CD4-positive, alpha-beta T cell treated with Interleukin-12 subunit alpha and Interleukin-12 subunit beta, for 1 hour (primary cell): ENCODE results near the gene C16orf95.

Experiments
- DNase-seq: peaks from one replicate; pipeline ENCODE4 v3.0.0-alpha.2; 2020

The C16orf95 gene

DNA sequence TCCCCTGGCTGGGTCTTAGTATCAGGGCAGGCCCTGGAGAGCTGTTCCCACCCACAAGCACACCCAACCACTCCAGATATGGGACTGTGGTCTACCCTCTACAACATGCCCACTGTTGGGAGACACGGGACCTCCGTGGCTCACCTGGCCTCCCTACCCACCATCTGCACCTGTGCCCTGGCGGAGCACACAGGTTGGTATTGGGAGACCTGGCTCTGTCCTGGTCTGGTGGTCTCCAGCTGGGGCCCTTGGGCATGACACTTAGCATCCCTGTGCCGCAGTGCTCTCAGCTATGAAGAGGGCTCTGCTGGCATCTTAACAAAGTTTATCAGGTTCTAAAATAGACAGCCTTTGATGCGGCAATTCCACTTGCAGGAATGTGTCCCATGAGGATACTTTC lies 5.8 kb downstream of the C16orf95 start:
- DNase-seq: no peak

DNA sequence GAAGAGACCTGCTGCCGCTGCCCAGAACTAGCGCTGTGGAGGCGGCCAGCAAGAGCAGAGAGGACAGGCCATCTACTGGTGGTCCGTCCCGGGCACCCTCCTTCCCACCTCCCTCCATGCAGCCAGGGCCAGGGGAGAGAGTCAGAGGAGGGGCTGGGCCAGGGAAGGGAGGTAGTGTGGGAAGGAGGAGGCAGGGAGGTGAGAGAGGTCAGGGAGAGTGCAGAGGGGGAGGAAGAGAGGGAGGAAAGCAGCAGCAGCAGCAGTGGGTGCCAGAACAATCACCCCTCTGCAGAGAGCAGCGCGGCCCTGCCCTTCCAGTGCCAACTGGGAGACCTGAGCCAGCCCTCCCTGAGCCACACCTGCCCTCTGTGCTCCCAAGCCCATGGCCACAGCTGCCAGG lies 6.6 kb downstream of the C16orf95 start:
- no peak for DNase-seq

DNA sequence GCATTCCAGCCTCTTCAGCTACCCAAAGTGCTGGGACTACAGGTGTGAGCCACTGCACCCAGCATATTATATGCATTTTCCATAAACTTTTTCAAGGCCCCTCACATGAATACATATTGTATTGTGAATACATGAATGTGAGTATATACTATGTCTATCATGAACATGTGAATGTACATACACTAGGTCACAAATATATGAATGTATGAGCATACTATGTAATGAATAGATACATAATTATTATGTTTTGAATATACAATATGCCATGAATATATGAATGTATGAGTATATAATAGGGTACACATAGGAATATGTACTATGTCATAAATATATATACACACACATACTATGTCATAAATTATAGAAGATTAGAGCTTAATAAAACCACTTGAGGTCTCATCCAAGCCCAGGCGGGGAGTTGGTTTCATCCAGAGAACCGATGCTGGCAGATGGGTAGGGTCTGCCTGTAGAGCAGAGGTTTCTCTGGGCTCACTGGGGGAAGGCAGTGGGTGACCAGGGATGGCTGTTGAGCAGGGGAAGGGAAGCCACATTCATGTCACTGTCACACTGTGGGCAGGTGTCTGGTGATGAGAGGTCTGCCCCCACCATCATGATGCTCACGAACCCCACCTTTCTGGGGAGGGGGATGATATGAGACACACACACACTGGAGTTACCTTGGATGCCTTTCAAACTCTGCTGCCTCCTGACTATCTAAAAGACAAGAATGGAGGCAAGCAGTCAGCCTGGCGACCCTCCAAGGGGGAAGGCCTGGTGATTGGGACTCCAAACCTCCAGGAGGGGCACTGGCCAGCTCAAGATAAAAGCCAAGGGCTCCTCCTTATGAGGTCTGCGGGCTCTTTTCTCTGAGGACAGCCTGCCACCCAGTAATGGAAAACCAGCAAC lies 7.3 kb downstream of the C16orf95 start:
- no peak for DNase-seq

DNA sequence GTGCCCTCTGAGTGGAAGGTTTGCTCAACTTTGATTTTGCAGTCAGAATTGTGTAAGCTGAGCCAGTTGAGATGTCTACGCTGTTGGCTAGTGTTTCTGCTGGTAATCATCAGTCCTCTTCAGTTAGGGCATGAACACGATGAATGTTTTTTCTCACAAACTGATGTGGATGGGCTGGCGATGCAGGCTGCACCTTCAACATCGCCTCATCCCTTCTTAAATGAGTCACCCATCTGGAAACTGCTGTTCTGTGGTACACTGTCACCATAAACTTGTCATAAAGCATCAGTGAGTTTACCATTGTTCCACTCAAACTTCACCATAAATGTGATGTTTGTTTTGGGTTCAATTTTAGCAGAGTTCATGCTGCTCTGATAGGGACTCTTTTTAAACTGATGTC lies 8.4 kb downstream of the C16orf95 start:
- DNase-seq: no peak

DNA sequence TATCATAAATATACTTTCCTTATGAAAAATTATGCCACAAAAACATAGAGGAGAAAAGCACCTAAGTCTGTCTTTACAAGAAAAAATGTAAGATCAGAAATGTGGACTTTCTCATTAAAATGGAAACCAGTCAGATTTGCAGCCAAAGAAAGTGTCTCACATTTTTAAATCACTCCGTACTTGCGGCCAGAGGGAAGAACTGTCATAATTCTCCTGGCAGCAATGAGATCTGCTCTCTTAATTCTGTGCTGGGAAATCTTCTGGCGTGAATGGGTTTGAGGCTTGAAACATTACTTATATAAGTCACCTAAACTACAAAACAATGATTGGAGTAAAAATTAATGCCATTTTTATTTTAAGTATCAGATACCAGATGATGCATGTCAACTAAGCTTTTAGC lies 10.7 kb downstream of the C16orf95 start:
- no peak for DNase-seq

DNA sequence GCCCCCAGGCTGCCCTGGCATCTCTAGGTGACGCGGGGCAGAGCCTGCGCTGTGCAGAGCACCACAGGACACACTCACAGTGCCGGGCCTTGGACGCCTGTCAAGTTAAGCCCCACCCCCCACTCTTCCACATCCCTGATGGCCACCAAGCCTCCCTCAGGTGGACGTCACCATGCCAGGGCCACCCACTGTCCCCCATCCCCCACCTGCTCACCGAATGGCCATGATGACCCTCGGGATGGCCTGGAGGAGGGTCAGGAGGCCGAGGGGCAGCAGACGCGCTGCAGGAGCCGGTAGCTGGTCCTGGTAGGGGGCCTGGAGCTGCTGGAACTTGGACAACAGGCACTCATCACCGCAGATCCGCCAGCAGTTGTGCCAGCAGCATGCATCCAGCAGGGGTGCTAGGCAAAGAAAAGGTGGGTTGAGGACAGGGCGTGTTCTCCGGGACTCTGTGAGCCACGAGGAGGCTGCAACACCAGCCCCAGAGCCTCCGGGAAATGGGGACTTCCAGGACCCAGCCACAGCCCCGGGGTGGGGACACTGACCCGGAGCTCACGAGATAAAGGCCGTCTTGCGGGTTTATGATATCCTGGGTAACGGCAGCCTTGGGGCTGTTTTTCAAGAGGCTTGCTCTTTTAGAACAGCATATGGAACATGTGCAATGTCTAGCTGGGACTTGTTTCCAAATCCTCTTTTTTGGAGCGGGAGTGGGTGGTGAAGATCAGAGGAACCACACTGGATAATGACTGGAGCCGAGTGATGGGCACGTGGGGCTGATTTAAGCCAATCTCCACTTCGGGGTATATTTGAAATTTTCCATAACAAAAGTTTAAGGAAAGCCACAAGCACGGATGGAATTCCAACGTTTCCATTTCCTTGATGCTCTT lies 11.4 kb downstream of the C16orf95 start:
- DNase-seq: no peak

GRCh38 chr16:87304951-87305350 lies 12.2 kb downstream of the C16orf95 start:
- no peak for DNase-seq

GRCh38 chr16:87303962-87304521 lies 13.2 kb downstream of the C16orf95 start:
- no peak for DNase-seq

DNA sequence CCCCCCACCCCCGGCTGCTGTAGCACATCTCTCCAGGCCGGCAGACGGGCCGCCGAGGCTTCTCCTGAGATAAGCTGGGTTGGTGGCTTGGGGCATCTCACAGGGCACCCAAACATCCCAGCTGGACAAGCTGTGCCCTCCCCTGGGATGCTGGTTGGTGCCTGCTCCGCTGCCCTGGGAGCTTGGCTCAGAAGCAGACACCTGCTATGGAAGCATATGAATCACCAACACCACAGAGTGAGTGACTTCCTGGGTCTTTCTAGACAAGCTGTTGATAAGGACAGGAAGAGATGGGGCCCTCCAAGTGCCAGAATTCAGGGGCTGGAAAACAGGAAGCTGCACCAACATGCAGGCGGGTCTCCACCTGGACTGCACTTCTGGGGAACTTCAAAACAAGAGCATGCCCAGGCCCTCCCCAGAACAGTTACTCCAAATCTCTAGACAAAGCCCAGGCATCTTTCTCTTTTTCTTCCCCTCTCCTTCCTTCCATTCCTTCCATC lies 13.7 kb downstream of the C16orf95 start:
- no peak for DNase-seq

DNA sequence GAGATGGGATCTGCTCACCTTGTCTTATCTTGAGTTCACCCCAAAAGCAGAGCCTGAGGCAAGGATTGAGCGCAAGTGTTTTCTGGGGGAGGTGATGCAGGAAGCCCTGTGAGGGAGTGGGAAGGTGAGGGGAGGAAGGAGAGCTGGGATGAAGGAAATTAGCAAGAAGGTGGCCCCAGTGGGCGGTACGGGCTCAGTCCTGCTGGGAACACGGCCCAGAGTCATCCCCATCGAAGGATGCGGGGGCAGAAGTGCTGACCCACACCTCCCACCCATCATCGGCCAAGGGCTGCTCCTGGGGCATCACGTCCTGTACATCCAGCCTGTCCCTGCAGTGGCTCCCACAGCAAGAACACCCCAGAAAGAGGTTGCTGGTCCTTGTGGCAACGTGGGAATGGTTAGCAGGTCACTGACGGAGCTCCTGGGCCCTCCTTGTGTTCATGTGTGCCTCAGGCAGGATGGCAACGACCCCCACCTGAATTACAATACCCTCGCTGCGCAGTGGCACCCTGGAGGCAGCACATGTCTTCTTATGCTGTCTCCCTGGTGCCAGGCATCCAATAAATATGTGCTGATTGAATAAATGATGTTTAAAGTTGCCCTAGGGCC lies 18.2 kb downstream of the C16orf95 start:
- no peak for DNase-seq

DNA sequence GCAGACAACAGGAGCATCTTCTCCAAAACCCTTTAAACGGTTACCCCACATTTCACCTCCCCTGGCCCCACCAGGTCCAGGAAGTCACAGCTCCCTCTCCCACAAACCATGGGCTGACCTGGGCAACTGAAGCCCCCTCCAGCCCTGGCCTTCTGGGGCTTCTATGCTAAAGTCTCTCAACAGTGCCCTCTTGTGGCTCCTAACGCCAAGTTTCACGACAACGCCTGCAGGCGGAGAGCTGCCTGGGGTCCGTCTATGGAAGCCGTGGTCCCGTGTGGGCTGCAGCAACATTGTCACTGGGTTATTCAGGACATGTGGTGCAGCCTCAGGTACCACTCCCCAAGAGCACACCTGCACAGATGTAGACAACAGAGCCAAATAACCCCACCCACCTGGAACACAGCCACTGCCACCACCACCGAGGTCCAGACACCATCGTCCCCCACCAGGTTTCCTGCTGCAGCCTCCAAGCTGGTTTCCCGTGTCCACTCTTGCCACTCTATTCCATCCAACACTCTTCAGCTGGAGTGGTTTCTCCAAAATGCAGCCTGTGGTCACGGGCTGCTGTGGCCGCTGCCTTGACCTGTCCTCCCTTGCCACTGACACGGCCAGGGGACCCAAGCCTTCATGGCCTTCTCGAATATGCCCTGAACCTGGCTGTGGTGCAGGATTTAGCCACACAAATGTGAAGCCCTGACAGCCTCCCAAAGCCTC lies 19.1 kb downstream of the C16orf95 start:
- DNase-seq: peak; percentile 24

DNA sequence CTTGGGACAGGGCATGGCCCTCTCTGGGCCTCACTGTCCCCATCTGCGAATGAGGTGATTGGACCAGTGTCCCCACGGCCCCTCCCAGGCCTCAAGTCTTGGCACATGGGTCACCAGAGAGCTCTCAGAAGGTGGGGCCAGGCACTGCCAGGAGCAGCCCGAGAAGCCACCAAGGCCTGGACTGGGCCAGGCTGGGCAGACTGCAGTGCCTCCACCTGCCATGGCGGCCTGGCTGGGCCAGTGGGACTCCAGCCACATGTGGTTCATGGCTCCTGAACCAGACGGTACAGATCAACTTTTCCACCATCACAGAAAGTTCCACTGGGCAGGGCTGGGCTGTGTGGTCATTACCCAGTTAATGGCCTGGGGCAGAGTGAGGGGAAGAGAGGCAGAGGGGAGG lies 19.8 kb downstream of the C16orf95 start:
- no peak for DNase-seq

- no peak for DNase-seq
Measured at GRCh38 chr16:87295661-87296531, 21.3 kb downstream of the C16orf95 start.

DNA sequence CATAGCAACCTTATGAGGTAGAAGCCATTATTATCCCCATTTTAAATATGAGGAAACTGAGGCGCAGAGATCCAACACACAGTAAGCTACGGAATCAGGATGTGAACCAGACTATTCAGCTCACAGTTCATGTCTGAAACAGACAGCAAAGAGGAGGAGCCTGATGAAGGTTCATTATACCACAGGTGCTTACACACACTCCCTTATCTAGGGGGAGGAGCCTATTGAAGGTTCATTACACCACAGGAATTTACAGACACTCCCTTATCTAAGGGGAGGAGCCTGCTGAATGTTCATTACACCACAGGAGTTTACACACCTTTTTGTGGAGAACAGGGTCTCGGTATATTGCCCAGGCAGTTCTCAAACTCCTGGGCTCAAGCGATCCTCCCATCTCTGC lies 21.9 kb downstream of the C16orf95 start:
- DNase-seq: peak; percentile 12

GRCh38 chr16:87293990-87294389 lies 23.2 kb downstream of the C16orf95 start:
- DNase-seq: no peak

- DNase-seq: no peak
Measured at GRCh38 chr16:87291944-87292343, 25.2 kb downstream of the C16orf95 start.

DNA sequence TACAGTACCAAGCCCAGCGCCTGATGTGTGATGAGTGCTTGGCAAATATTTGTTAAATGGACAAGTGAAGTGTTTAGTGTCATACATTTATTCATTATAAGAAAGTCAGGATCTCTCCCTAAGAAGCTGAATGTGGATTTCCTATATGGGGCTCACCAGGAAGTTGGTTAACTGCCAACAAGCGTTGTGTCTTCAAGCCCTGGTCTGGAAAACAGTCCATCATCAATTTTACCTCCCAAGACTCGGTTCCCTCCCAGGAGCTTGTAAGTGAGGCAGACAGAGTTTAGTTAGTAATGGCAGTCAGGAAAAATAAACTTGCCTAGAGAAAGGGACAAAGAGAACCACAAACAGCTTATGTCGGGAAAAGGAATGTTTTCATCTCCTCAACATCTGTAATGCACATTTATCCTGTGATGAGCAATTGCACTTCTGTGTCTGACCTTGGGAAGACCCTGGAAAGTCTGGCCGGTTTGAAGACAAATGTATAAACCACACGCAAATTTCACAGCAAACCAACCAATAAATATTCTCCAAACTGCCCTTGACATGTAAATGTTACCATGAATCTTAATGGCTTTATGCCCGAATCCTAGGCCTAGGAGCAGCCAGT lies 28.3 kb downstream of the C16orf95 start:
- DNase-seq: no peak

DNA sequence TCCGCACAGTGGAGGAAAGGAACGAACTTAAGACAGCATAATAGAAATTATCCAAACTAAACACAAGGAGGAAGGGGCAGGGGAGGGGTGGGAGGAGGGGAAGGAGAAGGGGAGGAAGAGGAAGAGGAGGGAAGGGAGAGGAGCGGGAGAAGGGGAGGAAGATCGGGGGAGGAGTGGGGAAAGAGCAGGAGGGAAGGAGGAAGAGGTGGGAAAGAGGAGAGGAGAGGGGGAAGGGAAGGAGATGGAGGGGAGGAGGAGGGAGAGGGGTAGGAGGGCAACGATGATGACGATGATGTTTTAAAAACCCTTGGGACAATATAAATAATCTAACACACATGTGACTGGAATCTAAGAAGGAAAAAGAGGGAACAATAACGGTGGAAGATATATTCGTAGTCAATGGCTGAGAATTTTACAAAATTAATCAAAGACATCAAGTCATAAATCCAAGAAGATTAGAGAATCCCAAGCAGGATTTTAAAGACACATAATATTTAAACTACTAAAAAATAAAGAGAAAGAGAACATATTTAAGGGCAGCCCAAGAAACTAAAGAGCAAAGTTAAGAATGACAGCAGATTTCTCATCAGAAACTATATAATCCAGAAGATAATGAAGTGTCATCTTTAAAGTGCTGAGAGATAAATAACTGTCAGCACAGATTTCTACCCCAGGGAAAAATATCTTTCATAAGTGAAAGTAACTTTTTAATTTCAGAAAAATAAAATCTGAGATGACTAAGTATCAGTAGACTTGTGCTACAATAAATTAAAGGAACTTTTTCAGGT lies 30.2 kb downstream of the C16orf95 start:
- no peak for DNase-seq

DNA sequence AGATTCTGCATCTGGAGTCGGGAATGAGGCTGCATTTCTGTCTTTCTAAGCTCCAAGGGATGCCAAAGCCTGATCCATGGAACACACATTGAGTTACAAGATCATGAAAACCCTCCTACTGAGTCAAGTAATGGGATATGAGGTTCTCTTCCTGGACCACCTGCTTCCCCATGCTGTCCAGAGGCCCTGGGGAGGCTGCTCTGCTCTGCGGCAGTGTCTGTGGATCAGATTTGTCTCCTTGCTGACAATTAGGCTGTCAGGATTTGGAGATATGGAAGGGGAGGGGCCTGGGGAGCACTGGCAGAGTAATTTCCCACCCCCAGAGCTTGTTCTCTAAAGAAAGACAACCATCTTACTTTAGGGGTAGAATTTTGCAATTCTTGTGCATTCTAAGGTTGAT lies 33.0 kb downstream of the C16orf95 start:
- no peak for DNase-seq

- DNase-seq: no peak
Measured at GRCh38 chr16:87279094-87279658, 38.0 kb downstream of the C16orf95 start.
